WERI-Rb-1 (cell line): ENCODE measurements around the gene BANF2.

Experiments
- DNase-seq: peaks from one replicate; pipeline ENCODE4 v3.0.0-alpha.2; 2020
- H3K27ac ChIP-seq: fragments of 250-450 bp; sonication (Bioruptor Pico); 2 replicates; pipeline ENCODE4 v1.5.1; 2020; ENCODE audit warnings: mild to moderate bottlenecking, moderate library complexity
- H3K27me3 ChIP-seq: fragments of 250-450 bp; sonication (Bioruptor Pico); 2 replicates; pipeline ENCODE4 v1.5.1; 2021; ENCODE audit warnings: mild to moderate bottlenecking, low read depth, moderate library complexity; ENCODE audit not compliant: insufficient read depth, severe bottlenecking
- H3K36me3 ChIP-seq: fragments of 250-450 bp; sonication (Bioruptor Pico); 2 replicates; pipeline ENCODE4 v1.5.1; 2020; ENCODE audit warnings: mild to moderate bottlenecking, moderate library complexity
- H3K4me3 ChIP-seq: 2 replicates; pipeline ENCODE4 v1.5.1; 2011; ENCODE audit warnings: low read depth, mild to moderate bottlenecking, control low read depth, low read length
- H3K9me3 ChIP-seq: fragments of 250-450 bp; sonication (Bioruptor Pico); 2 replicates; pipeline ENCODE4 v1.5.1; 2021; ENCODE audit warnings: mild to moderate bottlenecking, moderate library complexity; ENCODE audit not compliant: severe bottlenecking
- TF ChIP-seq, protein P1 (sequence below): IDR thresholded peaks from 2 replicates; pipeline ENCODE4 v1.5.1; 2011; ENCODE audit warnings: low read depth, mild to moderate bottlenecking, control low read depth, inconsistent platforms, low read length

Gene BANF2

DNA sequence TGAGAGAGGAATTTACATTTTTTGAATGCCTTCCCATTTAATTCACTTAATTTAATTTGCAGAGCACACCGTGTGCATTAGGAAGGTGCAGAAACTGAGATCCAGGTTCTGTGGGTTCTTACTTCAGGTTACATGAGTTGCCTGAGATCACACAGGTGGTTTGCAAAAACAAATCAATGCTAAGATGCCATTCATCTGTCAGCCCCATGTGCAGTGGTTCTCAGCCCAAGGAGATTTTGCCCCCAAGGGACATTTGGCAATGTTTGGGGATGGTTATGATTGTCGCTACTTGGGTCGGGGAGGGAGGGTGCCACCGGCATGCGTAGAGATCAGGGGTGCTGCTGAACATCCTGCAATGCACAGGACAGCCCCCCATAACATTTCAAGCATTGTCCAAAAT, 34.6 kb downstream of the BANF2 start:
- TF ChIP-seq, protein P1, sequence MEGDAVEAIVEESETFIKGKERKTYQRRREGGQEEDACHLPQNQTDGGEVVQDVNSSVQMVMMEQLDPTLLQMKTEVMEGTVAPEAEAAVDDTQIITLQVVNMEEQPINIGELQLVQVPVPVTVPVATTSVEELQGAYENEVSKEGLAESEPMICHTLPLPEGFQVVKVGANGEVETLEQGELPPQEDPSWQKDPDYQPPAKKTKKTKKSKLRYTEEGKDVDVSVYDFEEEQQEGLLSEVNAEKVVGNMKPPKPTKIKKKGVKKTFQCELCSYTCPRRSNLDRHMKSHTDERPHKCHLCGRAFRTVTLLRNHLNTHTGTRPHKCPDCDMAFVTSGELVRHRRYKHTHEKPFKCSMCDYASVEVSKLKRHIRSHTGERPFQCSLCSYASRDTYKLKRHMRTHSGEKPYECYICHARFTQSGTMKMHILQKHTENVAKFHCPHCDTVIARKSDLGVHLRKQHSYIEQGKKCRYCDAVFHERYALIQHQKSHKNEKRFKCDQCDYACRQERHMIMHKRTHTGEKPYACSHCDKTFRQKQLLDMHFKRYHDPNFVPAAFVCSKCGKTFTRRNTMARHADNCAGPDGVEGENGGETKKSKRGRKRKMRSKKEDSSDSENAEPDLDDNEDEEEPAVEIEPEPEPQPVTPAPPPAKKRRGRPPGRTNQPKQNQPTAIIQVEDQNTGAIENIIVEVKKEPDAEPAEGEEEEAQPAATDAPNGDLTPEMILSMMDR = no peak
- H3K4me3 ChIP-seq = no peak overlapping the region
- peaks cover 4% of the 10 kb centered on the region for H3K9me3 ChIP-seq
- no peaks in the 10 kb centered on the region for H3K27me3 ChIP-seq
- no peaks in the 10 kb centered on the region for H3K36me3 ChIP-seq
- H3K27ac ChIP-seq = no peak overlapping the region
- DNase-seq = no peak

DNA sequence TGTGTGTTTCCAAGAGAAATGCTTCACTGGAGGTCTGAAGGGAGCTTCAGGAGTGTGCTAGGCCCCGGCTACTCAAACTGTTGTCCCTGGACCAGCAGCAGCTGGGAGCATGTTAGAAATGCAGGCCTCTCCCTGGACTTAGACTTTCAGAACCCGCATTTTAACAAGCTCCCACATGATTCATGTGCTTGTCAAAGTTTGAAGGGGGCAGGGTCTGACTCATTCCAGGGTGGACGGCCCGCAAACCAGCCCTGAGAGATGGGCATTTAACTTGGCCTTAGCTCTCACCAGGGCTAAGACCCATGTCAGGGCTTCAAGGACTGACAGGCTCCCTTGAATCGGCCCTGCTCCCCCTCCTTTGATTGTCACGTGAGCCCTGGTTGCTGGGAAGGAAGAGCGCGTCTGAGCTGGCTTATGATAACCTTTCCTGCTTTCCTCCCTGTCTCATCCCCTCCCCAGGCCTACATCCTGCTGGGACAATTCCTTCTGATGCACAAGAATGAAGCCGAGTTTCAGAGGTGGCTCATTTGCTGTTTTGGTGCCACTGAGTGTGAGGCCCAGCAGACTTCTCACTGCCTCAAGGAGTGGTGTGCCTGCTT, 35.5 kb downstream of the BANF2 start:
- Histone ChIP-seq H3K4me3 (no peak overlapping the region), H3K27me3 (no peaks in the 10 kb centered on the region), H3K9me3 (peaks cover 4% of the 10 kb centered on the region), H3K36me3 (no peaks in the 10 kb centered on the region), H3K27ac (no peak overlapping the region)
- DNase-seq = no peak
- TF ChIP-seq, protein P1 = no peak

DNA sequence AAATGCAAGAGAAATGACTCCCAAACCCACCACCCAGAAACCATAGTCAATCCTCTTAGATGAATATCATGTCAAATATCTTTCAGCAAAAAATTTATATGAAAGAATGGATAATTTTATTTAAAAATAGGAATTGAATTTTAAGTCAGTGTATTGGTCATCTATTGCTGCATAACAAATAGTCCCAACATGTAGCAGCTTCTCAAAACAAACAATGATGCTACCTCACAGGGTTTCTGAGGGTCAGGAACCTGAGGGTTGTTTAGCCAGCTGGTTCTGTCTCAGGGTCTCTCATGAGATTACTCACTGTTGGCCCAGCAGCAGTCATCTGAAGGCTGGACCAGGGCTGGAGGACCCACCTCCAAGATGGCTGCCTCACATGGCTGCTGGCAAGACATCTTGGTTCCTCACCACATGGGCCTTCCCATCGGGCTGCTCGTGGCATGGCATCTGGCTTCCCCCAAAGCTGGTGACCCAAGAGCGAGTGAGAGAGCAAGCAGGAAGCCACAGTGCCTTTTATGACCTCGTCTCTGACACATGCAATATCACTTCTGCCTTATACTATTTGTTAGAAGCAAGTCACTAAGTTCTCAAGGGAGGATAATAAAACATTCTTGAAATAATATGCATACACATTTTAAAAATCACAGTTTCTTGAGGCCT, 36.3 kb downstream of the BANF2 start:
- Histone ChIP-seq H3K27ac (no peak overlapping the region), H3K4me3 (no peak overlapping the region), H3K9me3 (peaks cover 4% of the 10 kb centered on the region), H3K27me3 (no peaks in the 10 kb centered on the region), H3K36me3 (no peaks in the 10 kb centered on the region)
- no peak for DNase-seq
- TF ChIP-seq, protein P1 = no peak

DNA sequence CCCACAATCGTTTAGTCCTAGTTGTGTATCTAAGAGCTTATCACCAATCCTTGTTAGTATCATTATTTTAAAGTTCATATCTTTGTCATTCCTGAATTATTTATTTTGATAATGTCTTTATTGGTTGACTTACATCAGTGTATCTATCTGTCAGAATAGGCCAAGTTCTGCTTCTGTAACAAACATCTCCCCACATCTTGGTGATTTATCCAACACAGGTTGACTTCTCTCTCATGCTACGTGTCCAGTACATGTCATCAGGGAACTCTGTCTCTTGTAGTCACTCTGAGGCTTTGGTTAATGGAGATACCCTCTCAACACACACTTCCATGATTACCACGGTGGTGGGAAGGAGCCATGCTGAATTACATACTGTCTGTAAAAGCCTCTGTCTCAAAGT, 38.4 kb downstream of the BANF2 start:
- H3K27ac ChIP-seq = no peak overlapping the region
- TF ChIP-seq, protein P1 = no peak
- no peaks in the 10 kb centered on the region for H3K27me3 ChIP-seq

DNA sequence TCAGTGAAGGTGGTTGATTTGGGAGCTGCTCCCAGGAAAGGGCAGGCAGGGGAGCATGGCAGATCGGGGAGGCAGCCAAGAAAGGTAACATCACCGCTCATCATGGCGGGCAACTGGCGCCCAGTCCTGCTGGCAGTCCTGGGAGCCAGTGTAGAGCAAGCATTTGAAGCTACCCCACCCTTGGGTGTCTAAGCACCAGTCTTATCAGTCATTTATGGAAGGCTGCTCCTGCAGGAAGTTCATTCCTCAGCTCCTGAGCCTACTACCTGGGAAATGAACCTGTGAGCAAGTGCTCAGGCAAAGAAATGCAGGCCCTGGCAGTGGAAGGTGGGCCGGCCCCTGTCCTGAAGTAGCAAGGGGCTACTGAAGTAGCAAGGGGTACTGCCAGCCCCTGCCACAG, 41.5 kb downstream of the BANF2 start:
- Histone ChIP-seq H3K4me3 (no peak overlapping the region), H3K9me3 (peaks cover 4% of the 10 kb centered on the region), H3K27me3 (no peaks in the 10 kb centered on the region), H3K36me3 (no peaks in the 10 kb centered on the region), H3K27ac (no peak overlapping the region)
- TF ChIP-seq, protein P1 = no peak
- no peak for DNase-seq

More for the DNA sequence above, 38.4 kb downstream of the BANF2 start:
- DNase-seq = no peak
- Histone ChIP-seq H3K36me3 (no peaks in the 10 kb centered on the region), H3K4me3 (no peak overlapping the region), H3K9me3 (peaks cover 4% of the 10 kb centered on the region)
